ENCODE data around the gene HSPA4. TPM values are rescaled to one million over a fixed set of nuclear protein-coding genes. Genes with fewer than 3 reads are reported as not detected.
"Not testable (repeated sequence)": the region's sequence is repeated elsewhere in the genome, so short reads cannot be mapped to it uniquely, and the experiment has no call there.

HSPA4 gene
- total and polyA plus RNA-seq, 7 donors = 41.2 to 154 (median 108) TPM

- intact Hi-C loops (cut with DNase I) = no loop called here
- H3K4me3 ChIP-seq = no peak overlapping the region
- no peaks in the 10 kb centered on the region for H3K36me3 ChIP-seq (ENCODE audit: insufficient read depth in 1 of 2, low read depth in 1 of 2)
- WGBS, 3 donors = 62 to 74% (median 63%) methylated on average over 6 of the region's 6 CpGs
- TF ChIP-seq CTCF (IDR thresholded peaks at IDR 0.05) = no peak
- H3K4me1 ChIP-seq = no peaks in the 10 kb centered on the region
- no peaks in the 10 kb centered on the region for H3K27me3 ChIP-seq (ENCODE audit: insufficient read depth in 3 of 3, low read length in 2 of 3)
- H3K9me3 ChIP-seq = no peaks in the 10 kb centered on the region
- ATAC-seq = no peak
- no peak for DNase-seq
- H3K27ac ChIP-seq = no peak overlapping the region
Measured at GRCh38 chr5:133032852-133033742, 18.7 kb upstream of the HSPA4 start.

GRCh38 chr5:133034064-133034463, 17.7 kb upstream of the HSPA4 start:
- intact Hi-C loops (cut with DNase I) = no loop called here
- WGBS, 3 donors = 85 to 87% (median 87%) methylated on average over 11 of the region's 11 CpGs
- no peak for TF ChIP-seq CTCF (IDR thresholded peaks at IDR 0.05)
- H3K4me3 ChIP-seq = no peak overlapping the region
- H3K36me3 ChIP-seq (ENCODE audit: insufficient read depth in 1 of 2, low read depth in 1 of 2) = no peaks in the 10 kb centered on the region
- ATAC-seq = no peak
- no peak overlapping the region for H3K27ac ChIP-seq
- no peaks in the 10 kb centered on the region for H3K27me3 ChIP-seq (ENCODE audit: insufficient read depth in 3 of 3, low read length in 2 of 3)
- H3K9me3 ChIP-seq = no peaks in the 10 kb centered on the region
- H3K4me1 ChIP-seq = no peaks in the 10 kb centered on the region
- DNase-seq = no peak

- Histone ChIP-seq H3K27me3 (ENCODE audit: insufficient read depth in 3 of 3, low read length in 2 of 3) (no peaks in the 10 kb centered on the region), H3K36me3 (ENCODE audit: insufficient read depth in 1 of 2, low read depth in 1 of 2) (no peaks in the 10 kb centered on the region), H3K27ac (no peak overlapping the region), H3K4me3 (no peak overlapping the region), H3K9me3 (no peaks in the 10 kb centered on the region), H3K4me1 (no peaks in the 10 kb centered on the region)
- WGBS, 3 donors = 41 to 65% (median 63%) methylated on average over 2 of the region's 2 CpGs
- intact Hi-C loops (cut with DNase I) = no loop called here
- no peak for ATAC-seq
- DNase-seq = no peak
- no peak for TF ChIP-seq CTCF (IDR thresholded peaks at IDR 0.05)
Measured at GRCh38 chr5:133035224-133035623, 16.6 kb upstream of the HSPA4 start.

- WGBS, 3 donors = 87 to 94% (median 91%) methylated on average over 5 to 6 of the region's 6 CpGs
- H3K9me3 ChIP-seq; ATAC-seq; H3K36me3 ChIP-seq (ENCODE audit: insufficient read depth in 1 of 2, low read depth in 1 of 2); intact Hi-C loops (cut with DNase I); H3K4me3 ChIP-seq; H3K27ac ChIP-seq; DNase-seq; H3K27me3 ChIP-seq (ENCODE audit: insufficient read depth in 3 of 3, low read length in 2 of 3); H3K4me1 ChIP-seq: not testable (repeated sequence)
Measured at GRCh38 chr5:133036677-133037076, 15.1 kb upstream of the HSPA4 start.

GRCh38 chr5:133041157-133041784, 10.5 kb upstream of the HSPA4 start:
- Histone ChIP-seq H3K27ac (no peak overlapping the region), H3K27me3 (ENCODE audit: insufficient read depth in 3 of 3, low read length in 2 of 3) (no peaks in the 10 kb centered on the region), H3K36me3 (ENCODE audit: insufficient read depth in 1 of 2, low read depth in 1 of 2) (no peaks in the 10 kb centered on the region), H3K4me1 (no peaks in the 10 kb centered on the region), H3K9me3 (no peaks in the 10 kb centered on the region), H3K4me3 (no peak overlapping the region)
- intact Hi-C loops (cut with DNase I) = no loop called here
- TF ChIP-seq CTCF (IDR thresholded peaks at IDR 0.05) = no peak
- ATAC-seq (no peak), DNase-seq (no peak)
- WGBS, 3 donors = 80 to 87% (median 83%) methylated on average over 3 of the region's 3 CpGs

Data from psoas muscle (tissue), 8 donors.